NOMO-1 treated with dmso at 0.1 percent for 144 hours (cell line): ENCODE measurements around the gene MRPL50.

Experiments
- DNase-seq: peaks from one replicate; lab custom pipeline; 2025; ENCODE audit not compliant: unreplicated experiment; lab: John Stamatoyannopoulos, UW

The MRPL50 gene

DNA sequence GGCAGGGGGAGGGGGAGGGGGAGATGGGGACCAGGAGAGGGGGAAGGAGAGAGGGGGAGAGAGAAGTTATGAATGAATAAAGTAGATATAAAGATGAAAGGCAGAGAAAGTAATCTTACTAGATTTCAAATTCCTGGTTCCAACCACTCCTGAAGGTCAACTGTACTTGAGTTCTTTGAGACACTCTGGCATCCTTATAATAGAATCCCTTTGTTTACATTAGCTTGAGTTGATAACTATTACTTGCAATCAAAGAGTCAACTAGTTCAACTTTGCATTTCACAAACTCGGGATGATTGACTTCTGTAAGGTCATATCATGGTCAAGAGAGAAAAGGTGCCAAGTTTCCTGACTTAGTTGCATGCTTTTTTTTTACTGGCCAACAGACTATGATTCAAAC, 55.8 kb downstream of the MRPL50 start:
- DNase-seq: no peak

DNA sequence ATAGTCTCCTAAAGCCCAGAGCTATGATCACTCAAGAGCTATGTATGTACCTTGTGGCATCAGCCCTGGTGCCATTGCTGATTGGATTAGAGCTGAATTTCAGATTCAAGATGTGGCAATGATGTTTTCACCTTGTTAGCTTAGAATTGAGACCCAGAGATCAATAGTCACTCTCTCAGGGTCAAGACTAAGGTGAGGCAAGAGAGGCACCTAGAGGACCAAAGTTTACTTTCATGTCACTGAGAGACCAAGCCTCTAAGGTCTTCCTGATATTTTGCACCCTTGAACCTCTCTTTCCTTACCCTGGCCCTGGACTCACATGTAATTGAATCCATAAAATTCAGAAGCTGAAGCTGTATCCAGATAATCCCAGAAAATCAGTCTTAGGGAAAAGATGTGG, 56.5 kb downstream of the MRPL50 start:
- no peak for DNase-seq
